NCI-H345 (cell line): Measurements from ENCODE around the gene IFI16.
"Not testable (repeated sequence)": the region's sequence is repeated elsewhere in the genome, so short reads cannot be mapped to it uniquely, and the experiment has no call there.

ENCODE experiments used
- DNase-seq: peaks from one replicate; lab custom pipeline; 2025; lab: John Stamatoyannopoulos, UW

IFI16 gene

DNA sequence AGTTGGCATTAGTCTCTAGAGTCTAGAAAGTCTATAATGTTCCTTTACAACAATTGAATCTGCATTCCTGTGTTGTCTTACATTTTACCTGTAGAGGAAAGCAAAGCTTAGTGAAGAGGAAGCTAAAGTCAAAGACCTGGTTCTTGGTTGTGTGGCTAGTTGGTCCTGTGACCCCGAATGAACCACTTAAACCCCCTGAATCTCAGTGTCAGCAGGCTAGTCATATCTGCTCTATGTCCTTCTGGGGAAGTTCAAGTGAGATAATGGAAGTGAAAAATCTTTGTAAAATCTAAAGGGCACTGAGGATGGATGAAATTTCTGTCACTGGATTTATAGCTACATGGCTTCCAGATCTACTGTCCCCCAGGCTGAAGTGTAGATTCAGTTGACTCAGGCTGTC is 90.9 kb downstream of the IFI16 start:
- no peak for DNase-seq

- DNase-seq: not testable (repeated sequence)
Measured at GRCh38 chr1:159103021-159103420, 93.3 kb downstream of the IFI16 start.
